BLaER1 (cell line): Measurements from ENCODE around the gene FAM229A.
A peak's percentile ranks its signal among the peaks of the same experiment; 100 is the strongest.

ENCODE experiments used
- H3K27ac ChIP-seq: shearing (Covaris generic); formaldehyde crosslinking; 2 replicates; pipeline ENCODE4 v1.8.1; 2022
- H3K27me3 ChIP-seq: shearing (Covaris generic); formaldehyde crosslinking; 2 replicates; pipeline ENCODE4 v1.8.1; 2022
- H3K36me3 ChIP-seq: shearing (Covaris generic); formaldehyde crosslinking; 2 replicates; pipeline ENCODE4 v1.8.1; 2022
- H3K4me1 ChIP-seq: shearing (Covaris generic); formaldehyde crosslinking; 2 replicates; pipeline ENCODE4 v1.8.1; 2022
- H3K4me2 ChIP-seq: shearing (Covaris generic); formaldehyde crosslinking; 2 replicates; pipeline ENCODE4 v1.8.1; 2022
- H3K4me3 ChIP-seq: shearing (Covaris generic); formaldehyde crosslinking; 2 replicates; pipeline ENCODE4 v1.8.1; 2022
- H3K9ac ChIP-seq: shearing (Covaris generic); formaldehyde crosslinking; 2 replicates; pipeline ENCODE4 v1.8.1; 2022
- H3K9me3 ChIP-seq: shearing (Covaris generic); formaldehyde crosslinking; 2 replicates; pipeline ENCODE4 v1.8.1; 2022
- H4K20me1 ChIP-seq: shearing (Covaris generic); formaldehyde crosslinking; 2 replicates; pipeline ENCODE4 v1.8.1; 2022
- Cebpa-rat ChIP-seq: shearing (Covaris generic); IDR thresholded peaks from 2 replicates; pipeline ENCODE4 v1.8.1; 2022

FAM229A gene

DNA sequence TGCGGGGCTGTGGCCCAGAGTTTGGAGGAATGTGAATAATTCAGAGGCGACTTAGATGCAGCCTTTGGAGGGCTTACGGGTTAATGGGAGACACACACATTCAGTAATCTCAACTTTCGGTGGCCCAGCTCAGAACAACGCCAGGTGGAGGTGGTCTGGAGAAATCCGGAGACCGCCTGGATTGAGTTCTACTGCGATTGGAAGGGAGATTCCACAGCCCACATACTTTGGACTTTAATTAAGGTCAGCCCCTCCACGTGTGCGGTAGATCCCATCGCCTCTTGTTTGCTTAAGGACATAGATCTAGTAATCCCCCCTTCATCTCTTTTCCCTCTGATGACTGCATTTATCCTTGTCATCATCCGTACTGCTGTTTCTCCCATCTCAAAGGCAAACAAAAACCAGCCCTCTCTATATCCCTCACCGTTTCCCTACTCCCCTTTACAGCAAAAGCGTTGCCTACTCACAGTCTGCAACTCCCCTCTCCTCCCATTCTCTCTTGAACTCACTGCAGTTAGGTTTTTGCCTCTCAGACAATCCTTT, 32.7 kb upstream of the FAM229A start:
- H3K27ac ChIP-seq = peak overlapping the region; percentile 83
- H3K4me1 ChIP-seq = peaks cover 27% of the 10 kb centered on the region
- no peaks in the 10 kb centered on the region for H3K9me3 ChIP-seq
- peak overlapping the region; percentile 90 for H3K4me3 ChIP-seq
- peak overlapping the region; percentile 91 for H3K4me2 ChIP-seq
- H3K9ac ChIP-seq = peak overlapping the region; percentile 91
- TF ChIP-seq Cebpa-rat = no peak
- H3K36me3 ChIP-seq = peaks cover 28% of the 10 kb centered on the region
- peaks cover 41% of the 10 kb centered on the region for H4K20me1 ChIP-seq
- H3K27me3 ChIP-seq = no peaks in the 10 kb centered on the region

DNA sequence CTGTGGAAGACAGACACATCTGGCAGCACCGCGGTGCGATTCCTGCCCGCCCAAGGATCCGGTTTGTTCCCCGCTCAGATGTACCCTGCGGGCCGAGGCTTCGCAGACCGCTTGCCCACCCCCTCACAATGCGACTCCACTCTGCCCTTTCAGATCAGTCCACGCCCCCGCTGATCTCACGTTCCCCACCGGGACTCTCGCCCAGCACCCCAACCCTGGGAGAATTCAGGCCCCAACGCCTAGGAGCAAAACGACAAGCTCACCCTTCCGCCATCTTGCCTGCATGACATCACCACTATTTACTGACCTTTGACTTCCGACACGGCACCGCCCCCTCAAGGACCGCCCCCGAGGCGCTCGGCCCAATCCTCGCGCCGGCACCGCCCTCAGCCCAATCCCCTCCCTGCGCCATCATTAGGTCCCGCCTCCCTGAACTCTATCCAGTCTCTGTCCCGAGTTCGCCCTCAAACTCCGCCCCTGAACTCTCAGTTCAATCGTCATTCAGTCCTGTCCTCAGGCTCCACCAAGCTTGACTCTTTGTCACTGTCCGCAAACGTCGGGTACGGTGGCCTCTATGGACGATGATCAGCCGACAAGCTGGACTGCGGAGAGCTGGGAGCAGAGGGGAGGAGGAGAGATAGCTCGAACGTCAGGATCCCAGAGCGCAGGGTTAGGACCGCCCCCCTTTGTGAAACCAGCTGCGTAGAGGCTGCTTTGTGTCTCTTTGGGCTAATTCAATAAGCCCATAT, 32.0 kb upstream of the FAM229A start, which contains the start of gene BSDC1:
BSDC1 (minus strand) TSS at position 301 of the 749 bp plus-strand sequence; CDS start at position 274, 27 bp downstream.
- Histone ChIP-seq H3K9ac (peak within 1 kb of the TSS; percentile 91), H3K4me3 (peak within 1 kb of the TSS; percentile 90), H3K9me3 (no peaks in the 10 kb centered on the region), H3K4me1 (peaks cover 34% of the 10 kb centered on the region), H3K36me3 (peaks cover 35% of the 10 kb centered on the region), H3K4me2 (peak within 1 kb of the TSS; percentile 96), H4K20me1 (peaks cover 48% of the 10 kb centered on the region), H3K27ac (peak within 1 kb of the TSS; percentile 87), H3K27me3 (no peaks in the 10 kb centered on the region)
- no peak for TF ChIP-seq Cebpa-rat

DNA sequence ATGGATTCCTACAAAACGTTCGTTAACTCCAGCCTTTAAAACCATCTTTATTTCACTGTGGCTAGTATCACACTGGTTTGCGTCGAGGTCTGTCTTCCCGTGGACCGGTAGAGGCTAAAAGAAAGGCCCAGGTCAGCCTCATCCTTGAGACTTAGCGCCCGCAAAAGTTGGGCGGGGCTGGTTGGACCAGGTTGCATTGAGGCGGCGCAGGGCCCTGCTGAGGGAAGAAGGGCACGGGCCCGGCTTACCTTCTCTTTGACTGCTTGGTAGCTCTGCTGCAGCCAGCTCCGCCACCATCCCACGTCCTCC, 31.5 kb upstream of the FAM229A start:
- peaks cover 38% of the 10 kb centered on the region for H3K36me3 ChIP-seq

DNA sequence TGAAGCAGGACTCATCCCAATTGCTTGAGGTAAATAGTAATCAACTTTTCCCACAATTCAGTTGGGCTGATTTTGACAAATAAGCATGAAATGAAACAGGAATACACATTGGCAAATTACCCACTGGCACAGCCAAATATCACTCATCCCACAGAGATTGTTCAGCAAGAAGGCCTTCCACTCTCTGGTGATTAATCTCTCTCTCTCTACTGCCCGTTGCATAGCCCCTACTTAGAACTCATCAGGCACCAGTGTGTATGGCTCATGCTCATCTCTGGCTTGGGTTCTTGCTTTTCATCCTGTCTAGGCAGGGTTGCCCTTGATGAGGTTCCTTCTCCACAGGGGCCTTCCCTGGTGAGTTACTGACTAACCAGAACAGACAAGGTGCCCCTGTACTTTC, 30.9 kb upstream of the FAM229A start:
- H3K36me3 ChIP-seq = peaks cover 45% of the 10 kb centered on the region
- H3K4me1 ChIP-seq = peaks cover 45% of the 10 kb centered on the region
- H3K27ac ChIP-seq = no peak overlapping the region

More for the DNA sequence above, 31.5 kb upstream of the FAM229A start:
- H3K4me3 ChIP-seq = peak overlapping the region; percentile 90
- peak overlapping the region; percentile 96 for H3K4me2 ChIP-seq
- H3K4me1 ChIP-seq = peaks cover 39% of the 10 kb centered on the region
- peaks cover 51% of the 10 kb centered on the region for H4K20me1 ChIP-seq
- H3K27me3 ChIP-seq = no peaks in the 10 kb centered on the region
- H3K9ac ChIP-seq = peak overlapping the region; percentile 91
- H3K27ac ChIP-seq = peak overlapping the region; percentile 87
- no peaks in the 10 kb centered on the region for H3K9me3 ChIP-seq
- TF ChIP-seq Cebpa-rat = no peak

DNA sequence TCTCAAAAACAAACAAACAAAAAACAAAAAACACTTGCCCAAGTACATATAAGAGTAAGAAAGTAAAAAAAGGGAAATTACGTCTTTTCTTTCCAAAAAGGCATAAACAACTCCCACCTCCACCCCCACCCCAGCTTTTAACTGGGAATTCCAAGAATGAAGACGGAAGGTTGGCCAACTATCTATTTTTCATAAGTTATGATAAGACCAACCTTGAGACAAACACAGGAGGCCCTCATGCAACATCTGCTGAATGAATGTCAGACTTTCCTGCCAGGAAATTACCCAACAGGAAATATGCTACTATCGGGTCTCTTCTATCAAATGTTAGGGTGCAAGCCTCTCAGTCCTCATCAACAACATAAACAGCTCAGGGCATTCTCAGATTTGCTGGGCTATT, 30.0 kb upstream of the FAM229A start:
- TF ChIP-seq Cebpa-rat = no peak
- H3K27ac ChIP-seq = no peak overlapping the region
- H3K27me3 ChIP-seq = no peaks in the 10 kb centered on the region
- H3K9me3 ChIP-seq = no peaks in the 10 kb centered on the region
- H3K4me2 ChIP-seq = peak overlapping the region; percentile 96
- H3K9ac ChIP-seq = no peak overlapping the region; the same call in 1 of the 2 replicates
- peaks cover 65% of the 10 kb centered on the region for H4K20me1 ChIP-seq
- peaks cover 53% of the 10 kb centered on the region for H3K36me3 ChIP-seq
- H3K4me1 ChIP-seq = peaks cover 48% of the 10 kb centered on the region
- no peak overlapping the region for H3K4me3 ChIP-seq

More for the DNA sequence above, 30.9 kb upstream of the FAM229A start:
- H4K20me1 ChIP-seq = peaks cover 58% of the 10 kb centered on the region
- no peaks in the 10 kb centered on the region for H3K9me3 ChIP-seq
- no peaks in the 10 kb centered on the region for H3K27me3 ChIP-seq
- no peak for TF ChIP-seq Cebpa-rat
- peak overlapping the region; percentile 96 for H3K4me2 ChIP-seq
- peak overlapping the region; percentile 91 for H3K9ac ChIP-seq
- peak overlapping the region; percentile 90 for H3K4me3 ChIP-seq

DNA sequence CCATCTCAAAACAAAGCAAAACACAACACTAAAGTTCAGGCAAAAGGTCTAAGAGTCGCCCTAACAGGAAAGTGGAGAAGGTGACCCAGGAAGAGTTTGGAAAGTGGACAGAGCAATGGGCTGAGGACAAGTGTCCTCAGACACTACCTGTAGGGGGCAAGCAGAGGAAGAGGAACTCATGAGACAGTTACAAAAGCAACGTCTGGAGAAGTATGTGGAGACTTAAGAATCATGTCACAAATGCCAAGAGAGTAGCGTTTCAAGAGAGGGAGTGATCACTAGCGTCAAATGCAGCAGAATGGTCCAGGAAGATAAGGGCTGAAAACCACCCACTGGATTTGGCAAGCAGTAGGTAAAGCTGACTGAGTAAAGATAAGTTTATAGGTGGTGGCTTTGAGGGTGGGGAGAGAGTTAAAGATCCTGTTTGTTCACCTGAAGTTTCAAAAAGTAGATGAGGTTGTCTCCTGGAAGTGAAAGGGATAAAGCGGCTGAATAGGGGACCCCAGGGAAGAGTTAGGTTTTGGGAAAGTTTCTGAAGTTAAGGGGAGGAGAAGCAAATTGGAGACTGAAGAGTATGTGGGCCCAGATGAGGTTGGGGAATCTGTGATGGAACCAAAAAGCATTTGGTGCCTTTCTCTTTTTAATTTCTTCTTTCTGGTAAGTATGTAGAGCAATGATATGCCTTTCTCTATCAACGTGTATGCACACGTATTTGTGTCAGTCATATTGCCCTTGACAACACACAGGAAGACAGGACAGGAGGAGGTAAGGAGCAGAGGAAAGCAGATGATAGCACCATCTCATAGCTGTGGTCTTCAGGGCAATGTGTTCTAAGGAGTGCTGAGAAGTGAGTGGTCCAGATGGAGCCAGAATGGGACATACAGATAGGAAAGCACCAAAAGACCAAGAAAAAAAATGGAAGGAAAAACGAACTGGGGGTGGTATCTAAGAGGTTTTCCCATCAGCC, 28.9 kb upstream of the FAM229A start:
- peaks cover 48% of the 10 kb centered on the region for H3K4me1 ChIP-seq
- H3K9me3 ChIP-seq = no peaks in the 10 kb centered on the region
- H3K4me2 ChIP-seq = no peak overlapping the region
- no peaks in the 10 kb centered on the region for H3K27me3 ChIP-seq
- no peak overlapping the region for H3K9ac ChIP-seq
- peaks cover 64% of the 10 kb centered on the region for H3K36me3 ChIP-seq
- H4K20me1 ChIP-seq = peaks cover 76% of the 10 kb centered on the region
- no peak overlapping the region for H3K4me3 ChIP-seq
- no peak overlapping the region for H3K27ac ChIP-seq
- TF ChIP-seq Cebpa-rat = no peak

DNA sequence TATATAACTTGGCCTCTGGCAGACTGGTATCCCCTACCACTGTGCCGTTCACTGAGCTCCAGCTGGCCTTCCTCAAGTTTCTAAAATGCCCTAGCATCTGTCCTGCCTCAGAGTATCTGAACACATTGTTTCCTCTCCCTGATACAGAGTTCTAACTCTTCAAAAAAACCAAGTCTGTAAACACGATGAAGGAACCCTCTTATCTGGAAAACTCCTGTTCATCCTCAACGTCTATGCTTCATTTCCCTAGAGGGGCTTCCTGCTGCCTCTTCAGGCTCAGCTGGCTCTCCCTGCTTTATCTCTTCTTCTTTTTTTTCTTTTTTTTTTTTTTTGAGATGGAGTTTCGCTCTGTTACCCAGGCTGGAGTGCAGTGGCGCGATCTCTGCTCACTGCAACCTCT, 26.4 kb upstream of the FAM229A start:
- H3K36me3 ChIP-seq = peaks cover 90% of the 10 kb centered on the region
- no peak overlapping the region for H3K27ac ChIP-seq

DNA sequence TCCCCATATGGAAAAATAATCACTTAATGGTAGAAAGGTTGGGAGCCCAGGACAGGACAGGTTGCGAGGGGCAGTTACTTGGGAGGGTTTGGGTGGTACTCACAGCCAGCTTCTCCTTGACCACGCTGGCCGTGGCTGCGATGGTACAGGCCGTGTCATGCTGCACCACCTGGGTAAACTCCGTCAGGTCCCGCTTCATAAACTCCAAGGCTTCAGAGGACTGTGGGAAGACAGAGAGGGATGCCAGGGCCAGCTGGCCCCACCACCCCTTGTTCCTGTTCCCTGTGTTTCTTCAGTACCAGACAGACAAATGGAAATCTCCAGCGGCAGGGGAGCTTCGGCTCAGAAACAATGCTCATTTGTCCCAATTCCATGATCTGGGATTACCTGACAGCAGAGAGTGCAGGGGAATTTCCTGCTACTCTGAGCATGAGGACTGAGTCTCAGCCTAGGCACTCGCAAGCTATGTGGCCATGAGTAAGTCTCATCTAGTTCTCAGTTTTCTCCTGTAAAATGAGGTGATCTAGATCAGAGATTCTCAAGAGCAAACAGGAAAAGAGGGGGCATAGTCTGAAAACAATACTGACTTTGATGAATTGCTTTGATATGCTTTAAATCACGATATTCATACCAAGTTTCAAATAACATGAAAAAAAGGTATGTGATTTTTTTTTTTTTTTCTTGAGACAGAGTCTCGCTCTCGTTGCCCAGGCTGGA, 24.5 kb upstream of the FAM229A start:
- Histone ChIP-seq H3K9ac (no peak overlapping the region), H3K36me3 (peaks cover 98% of the 10 kb centered on the region), H3K4me1 (peaks cover 21% of the 10 kb centered on the region), H3K27me3 (no peaks in the 10 kb centered on the region), H4K20me1 (peaks cover 73% of the 10 kb centered on the region), H3K4me3 (no peak overlapping the region), H3K9me3 (no peaks in the 10 kb centered on the region), H3K4me2 (no peak overlapping the region), H3K27ac (no peak overlapping the region)
- no peak for TF ChIP-seq Cebpa-rat

More for the DNA sequence above, 26.4 kb upstream of the FAM229A start:
- Histone ChIP-seq H3K4me1 (peaks cover 36% of the 10 kb centered on the region), H3K4me3 (no peak overlapping the region), H3K9ac (no peak overlapping the region), H3K4me2 (peak overlapping the region; percentile 44; the same call in 1 of the 2 replicates), H3K9me3 (no peaks in the 10 kb centered on the region), H4K20me1 (peaks cover 90% of the 10 kb centered on the region), H3K27me3 (no peaks in the 10 kb centered on the region)
- no peak for TF ChIP-seq Cebpa-rat

DNA sequence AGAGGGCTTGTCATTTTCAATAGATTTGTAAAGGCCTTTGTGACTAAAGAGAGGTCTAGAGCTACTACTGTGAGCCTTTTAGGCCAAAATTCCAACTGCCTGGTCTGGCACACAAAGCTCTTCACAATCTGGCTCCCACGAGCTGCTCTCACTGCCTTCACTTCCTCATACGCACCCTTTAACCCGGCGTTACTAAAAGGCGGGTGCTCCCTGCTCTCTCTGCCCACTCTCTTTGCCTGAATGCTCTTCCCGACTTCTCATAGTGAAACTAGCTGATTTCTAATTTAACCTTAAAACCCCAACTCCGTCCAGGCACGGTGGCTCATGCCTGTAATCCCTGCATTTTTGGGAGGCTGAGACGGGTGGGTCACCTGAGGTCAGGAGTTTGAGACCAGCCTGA, 17.8 kb upstream of the FAM229A start:
- no peak for TF ChIP-seq Cebpa-rat
- H3K9ac ChIP-seq = no peak overlapping the region
- peaks cover 22% of the 10 kb centered on the region for H4K20me1 ChIP-seq
- no peaks in the 10 kb centered on the region for H3K4me1 ChIP-seq
- H3K4me3 ChIP-seq = no peak overlapping the region
- no peaks in the 10 kb centered on the region for H3K27me3 ChIP-seq
- H3K4me2 ChIP-seq = no peak overlapping the region
- peaks cover 100% of the 10 kb centered on the region for H3K36me3 ChIP-seq
- no peaks in the 10 kb centered on the region for H3K9me3 ChIP-seq
- H3K27ac ChIP-seq = no peak overlapping the region
